Renal cortical epithelial cell (primary cell): ENCODE results near the gene RNF14. TPM values are rescaled to one million over a fixed set of nuclear protein-coding genes. Genes with fewer than 3 reads are reported as not detected.
A peak's percentile ranks its signal among the peaks of the same experiment; 100 is the strongest.
"Not testable (repeated sequence)": the region's sequence is repeated elsewhere in the genome, so short reads cannot be mapped to it uniquely, and the experiment has no call there.

Experiments
- DNase-seq: peaks from one replicate; pipeline ENCODE4 v3.0.0-alpha.2; 2011; ENCODE audit warnings: low read depth
- total RNA-seq: library from RNA; depleted of rRNA; stranded (reverse); fragments of >200 nt; gene quantifications from 2 replicates; pipeline ENCODE4 v1.2.3, GENCODE V29; 2014

RNF14 gene
- total RNA-seq, 1 donor from 2014 or later, result 113 TPM

- DNase-seq, result peak; percentile 87
These were observed 45.0 kb downstream of the RNF14 start for GRCh38 chr5:142013734-142014521.

DNA sequence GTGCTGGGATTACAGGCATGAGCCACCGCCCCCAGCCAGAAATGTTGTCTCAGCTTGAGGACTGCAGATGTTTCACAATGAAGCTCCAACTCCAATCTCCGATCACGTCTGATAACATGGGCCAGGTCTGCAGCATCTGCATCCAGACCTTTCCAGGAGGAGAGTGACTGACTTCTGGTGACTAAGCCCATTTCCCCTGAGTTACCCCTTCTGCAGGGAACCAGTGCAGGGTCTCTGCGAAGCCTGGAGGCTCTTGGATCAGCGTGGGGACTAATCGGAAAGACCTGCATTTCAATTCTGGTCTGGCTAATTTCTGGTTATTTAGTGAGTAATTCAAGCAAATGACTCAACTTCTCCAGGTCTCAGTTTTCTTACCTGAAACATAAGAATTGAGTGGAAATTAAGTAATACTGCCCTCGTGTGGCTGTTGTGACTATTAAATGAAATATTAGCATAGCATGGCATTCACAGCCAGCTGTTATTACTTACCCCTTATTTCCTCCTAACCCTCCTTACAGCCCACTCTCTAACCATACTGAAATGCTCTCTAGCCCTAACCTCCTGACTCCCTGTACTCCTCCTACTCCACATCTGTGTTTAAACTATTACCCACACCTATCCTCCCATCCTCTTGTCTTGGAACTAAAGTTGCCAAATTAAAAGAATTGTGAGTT is 46.1 kb downstream of the RNF14 start:
- DNase-seq, result peak; percentile 94

GRCh38 chr5:142015781-142016533 is 47.1 kb downstream of the RNF14 start:
- peak; percentile 96 for DNase-seq

DNA sequence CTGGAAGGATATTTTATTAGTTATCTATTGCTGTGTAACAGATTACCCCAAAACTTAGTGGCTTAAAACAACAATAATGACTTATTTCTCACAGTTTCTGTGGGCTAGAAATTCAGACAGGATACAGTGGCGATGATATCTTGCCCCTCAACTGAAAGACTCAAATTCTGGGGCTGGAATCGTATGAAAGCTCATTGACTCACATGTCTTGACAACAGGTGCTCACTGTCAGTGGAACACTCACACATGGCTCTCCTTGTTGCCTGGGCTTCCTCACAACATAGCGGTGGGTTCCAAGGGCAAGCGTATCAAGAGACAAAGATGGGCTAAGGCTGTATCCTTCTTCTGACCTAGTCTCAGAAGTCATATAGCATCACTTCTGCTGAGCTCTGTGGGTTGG is 47.7 kb downstream of the RNF14 start:
- no peak for DNase-seq

DNA sequence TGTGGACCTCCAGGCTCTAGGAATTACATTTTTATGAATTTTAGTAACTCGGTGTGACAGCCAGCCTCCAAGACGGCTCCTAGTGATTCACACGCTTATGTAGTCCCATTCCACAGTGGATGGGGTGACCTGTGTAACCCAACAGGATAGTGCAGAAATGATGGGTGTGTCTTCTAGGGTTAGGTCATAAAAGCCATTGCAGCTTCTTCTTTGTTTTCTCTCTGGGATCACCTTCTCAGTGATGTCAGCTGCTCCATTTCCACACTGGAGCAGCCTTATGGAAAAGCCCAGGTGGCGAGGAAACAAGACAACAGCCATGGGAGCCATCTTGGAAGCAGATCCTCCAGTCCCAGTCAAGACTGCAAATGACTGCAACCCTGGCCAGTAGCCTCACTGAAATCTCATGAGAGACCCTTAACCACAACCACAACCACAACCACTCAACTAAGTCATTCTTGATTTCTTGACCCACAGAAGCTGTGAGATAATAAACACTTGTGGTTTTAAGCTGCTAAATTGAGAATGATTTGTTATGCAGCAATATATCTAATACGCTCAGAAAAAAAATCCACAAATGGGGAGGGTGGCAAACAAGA is 49.0 kb downstream of the RNF14 start:
- DNase-seq, result no peak

DNA sequence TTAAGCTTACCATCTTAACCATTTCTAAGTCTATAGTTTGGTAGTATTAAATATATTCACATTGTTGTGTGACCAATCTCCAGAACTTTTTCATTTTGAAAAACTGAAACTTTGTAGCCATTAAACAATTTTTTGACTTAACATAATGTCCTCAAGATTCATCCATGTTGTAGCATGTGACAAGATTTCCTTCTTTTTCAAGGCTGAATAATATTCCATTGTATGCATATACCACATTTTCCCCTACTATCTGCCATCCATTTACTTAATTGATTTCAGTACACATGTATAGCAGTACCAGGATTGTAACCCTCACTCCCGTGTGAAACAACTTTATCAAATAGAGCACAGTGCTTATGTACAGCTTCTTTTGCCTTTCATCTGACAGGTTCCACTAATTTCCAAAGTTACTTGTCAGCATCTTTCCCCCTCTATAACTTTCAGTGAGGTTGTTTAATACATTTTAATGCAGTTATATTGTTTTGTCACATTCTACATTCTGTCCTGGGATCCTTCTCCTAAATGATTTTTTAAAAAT is 51.3 kb downstream of the RNF14 start:
- DNase-seq, result no peak

DNA sequence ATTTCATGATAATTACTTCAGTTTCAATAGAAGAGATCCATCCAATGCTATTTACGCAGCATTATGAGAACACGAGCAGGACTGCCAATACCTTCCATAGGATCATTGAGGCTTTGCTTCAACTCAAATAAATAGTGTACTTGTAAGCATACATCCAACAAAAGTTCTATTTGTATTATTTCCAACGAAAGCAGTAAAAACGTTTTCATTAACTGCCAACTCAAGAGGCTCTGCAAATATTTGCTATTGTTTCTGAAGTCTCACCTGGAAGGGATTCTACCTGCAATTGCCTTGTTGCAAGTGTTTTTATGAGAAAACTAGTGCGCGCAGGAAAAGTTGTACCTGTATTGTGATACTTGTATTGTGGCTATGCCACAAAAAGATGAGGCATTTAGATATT is 54.9 kb downstream of the RNF14 start:
- DNase-seq, result no peak

GRCh38 chr5:142024771-142025304 is 55.9 kb downstream of the RNF14 start:
- DNase-seq, result peak; percentile 82

GRCh38 chr5:142025637-142026036 is 56.7 kb downstream of the RNF14 start:
- no peak for DNase-seq

DNA sequence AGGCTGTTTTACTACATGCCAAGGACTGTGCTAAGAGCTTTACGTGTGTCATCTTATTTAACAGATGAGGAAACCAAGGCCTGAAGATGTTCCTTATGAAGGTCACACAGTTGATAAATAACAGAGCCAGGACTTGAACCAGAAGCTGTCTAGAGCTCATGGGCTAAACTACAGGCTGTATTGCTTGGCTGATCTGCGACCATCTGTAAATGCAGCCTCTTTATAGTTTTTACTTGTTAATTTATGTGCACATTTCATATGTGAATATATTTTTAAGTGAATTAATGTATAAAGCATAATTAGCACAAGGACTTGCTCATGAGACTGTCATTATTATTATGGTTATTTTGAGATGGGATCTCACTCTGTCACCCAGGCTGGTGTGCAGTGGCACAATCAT is 63.2 kb downstream of the RNF14 start:
- DNase-seq, result no peak

GRCh38 chr5:142032747-142033631 is 64.1 kb downstream of the RNF14 start:
- DNase-seq, result no peak

DNA sequence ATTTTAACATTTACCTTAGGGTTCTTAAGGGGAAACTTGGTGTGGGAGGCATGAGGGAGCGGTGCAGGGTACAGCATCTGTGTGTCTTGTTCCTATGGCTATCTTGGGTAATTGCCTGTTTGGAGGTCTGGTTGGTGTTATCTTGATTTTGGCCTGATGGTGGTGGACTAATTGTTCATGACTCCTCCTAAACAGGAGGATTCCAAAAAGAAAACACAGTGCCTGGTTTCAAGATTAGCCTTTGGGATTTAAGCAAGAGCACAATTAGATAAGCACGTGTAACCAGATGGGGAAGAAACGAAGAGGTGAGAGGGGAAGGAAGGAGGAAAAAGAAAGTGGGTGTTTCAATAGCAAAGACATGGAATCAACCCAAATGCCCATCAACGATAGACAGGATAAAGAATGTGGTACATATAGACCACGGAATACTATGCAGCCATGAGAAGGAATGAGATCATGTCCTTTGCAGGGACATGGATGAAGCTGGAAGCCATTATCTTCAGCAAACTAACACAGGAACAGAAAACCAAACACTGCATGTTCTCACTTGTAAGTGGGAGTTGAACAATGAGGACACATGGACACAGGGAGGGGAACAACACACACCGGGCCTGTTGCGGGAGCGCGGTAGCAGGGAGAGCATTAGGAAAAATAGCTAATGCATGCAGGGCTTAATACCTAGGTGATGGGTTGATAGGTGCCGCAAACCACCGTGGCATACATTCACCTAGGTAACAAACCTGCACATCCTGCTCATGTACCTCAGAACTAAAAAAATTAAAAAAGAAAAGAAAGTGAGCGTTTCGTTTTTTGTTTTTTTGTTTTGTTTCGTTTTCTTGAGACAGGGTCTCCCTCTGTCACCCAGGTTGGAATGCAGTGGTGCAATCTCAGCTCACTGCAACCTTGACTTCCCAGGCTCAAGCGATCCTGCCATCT is 65.0 kb downstream of the RNF14 start:
- DNase-seq, result not testable (repeated sequence)

DNA sequence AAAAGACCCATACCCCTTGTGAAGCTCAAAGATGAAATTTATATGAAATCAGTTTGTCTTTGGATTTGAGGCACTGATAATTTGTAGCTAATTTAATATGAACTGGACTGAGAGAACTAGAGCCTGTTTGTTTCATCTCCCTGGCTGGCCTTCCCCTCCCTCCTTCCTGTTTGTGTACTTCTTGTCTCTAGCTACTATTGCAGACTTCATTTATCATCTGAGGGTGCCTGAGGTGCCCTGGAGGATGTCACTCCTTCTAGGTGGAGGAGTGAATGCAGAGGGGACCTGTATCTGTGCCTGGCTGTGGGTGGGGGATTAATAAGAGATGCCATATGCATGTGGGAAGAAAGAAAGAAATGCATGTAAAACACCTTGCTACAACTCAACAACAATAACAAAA is 66.1 kb downstream of the RNF14 start:
- no peak for DNase-seq

DNA sequence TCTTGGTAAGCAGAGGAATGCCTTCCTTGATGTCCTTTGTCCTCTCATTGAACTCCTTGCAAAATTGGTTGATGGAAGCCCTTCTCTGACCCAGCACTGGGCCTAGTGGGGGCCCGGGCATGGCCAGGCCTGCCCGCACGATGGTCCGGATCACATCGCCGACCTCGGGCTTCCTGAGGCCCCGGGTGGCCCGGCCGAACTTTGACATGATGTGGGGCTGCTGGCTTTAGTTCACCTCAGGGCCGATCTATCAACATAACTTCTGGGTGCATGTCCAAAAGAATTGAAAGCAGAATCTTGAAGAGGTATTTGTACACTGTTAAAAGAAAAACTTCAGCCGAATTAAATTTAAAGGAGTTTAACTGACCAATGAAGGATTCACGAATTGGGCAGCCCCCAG is 68.0 kb downstream of the RNF14 start:
- no peak for DNase-seq

DNA sequence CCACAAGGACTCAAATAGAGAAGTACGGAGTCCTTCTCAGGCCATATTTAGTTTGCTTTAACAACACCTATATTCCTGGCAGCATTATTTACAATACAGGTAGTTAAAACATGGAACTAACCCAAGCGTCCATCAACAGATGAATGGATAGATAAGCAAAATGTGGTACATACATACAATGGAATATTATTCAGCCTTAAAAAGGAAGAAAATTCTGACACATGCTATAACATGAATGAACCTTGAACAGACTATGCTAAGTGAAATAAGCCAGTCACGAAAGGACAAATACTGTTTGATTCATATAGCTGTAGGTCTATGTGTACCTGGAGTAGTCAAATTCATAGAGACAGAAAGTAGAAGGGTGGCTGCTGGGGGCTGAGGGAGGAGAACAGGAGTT is 68.7 kb downstream of the RNF14 start:
- not testable (repeated sequence) for DNase-seq

DNA sequence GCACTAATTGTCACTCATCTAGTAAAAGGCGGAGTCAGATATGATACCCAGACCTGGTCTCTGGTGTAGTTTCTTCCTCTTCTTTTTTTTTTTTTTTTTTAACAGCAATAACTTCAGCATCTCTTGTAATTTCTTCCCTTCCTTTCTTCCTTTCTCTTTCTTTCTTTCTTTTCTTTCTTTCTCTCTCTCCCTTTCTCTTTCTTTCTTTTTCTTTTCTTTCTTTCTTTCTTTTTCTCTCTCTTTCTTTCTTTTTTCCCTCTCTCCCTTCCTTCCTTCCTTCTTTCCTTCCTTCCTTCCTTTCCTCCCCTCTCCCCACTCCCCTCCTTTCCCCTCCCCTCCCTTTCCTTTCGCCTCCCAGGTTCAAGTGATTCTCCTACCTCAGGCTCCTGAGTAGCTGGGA is 69.8 kb downstream of the RNF14 start:
- DNase-seq, result no peak
